Activated B cell treated with CpG ODN at 0.5 μM for 24 hours (primary cell): Measurements from ENCODE around the gene VN1R4. TPM values are rescaled to one million over a fixed set of nuclear protein-coding genes. Genes with fewer than 3 reads are reported as not detected.
"Not testable (repeated sequence)": the region's sequence is repeated elsewhere in the genome, so short reads cannot be mapped to it uniquely, and the experiment has no call there.

Experiments
- ATAC-seq: fragments of 200-7000 bp; cut with Tn5 transposase; one replicate; pipeline ENCODE4 v1.10.0; 2021; ENCODE audit warnings: low read depth, mild to moderate bottlenecking, moderate library complexity
- CTCF ChIA-PET: fragments of 350-600 bp; sonication (Branson Sonifier 250); formaldehyde crosslinking; loops from one replicate; lab custom pipeline; 2021; ENCODE audit warnings: antibody characterized with exemption; lab: Charles Lee
- POLR2A ChIA-PET: fragments of 350-600 bp; sonication (Branson Sonifier 250); formaldehyde crosslinking; loops from one replicate; lab custom pipeline; 2021; ENCODE audit warnings: antibody characterized with exemption; lab: Charles Lee
- DNase-seq: peaks from one replicate; pipeline ENCODE4 v3.0.0; 2022
- H3K27ac Mint-ChIP-seq: one replicate; pipeline ENCODE4 v1.8.0; 2020; ENCODE audit warnings: mixed read lengths
- H3K27me3 Mint-ChIP-seq: one replicate; pipeline ENCODE4 v1.8.0; 2021; ENCODE audit warnings: mixed read lengths
- H3K36me3 Mint-ChIP-seq: one replicate; pipeline ENCODE4 v1.8.0; 2021; ENCODE audit warnings: low read depth, mixed read lengths
- H3K4me1 Mint-ChIP-seq: one replicate; pipeline ENCODE4 v1.8.0; 2021; ENCODE audit warnings: mixed read lengths
- H3K4me3 Mint-ChIP-seq: one replicate; pipeline ENCODE4 v1.8.0; 2020; ENCODE audit warnings: mild to moderate bottlenecking, mixed read lengths
- H3K9me3 Mint-ChIP-seq: one replicate; pipeline ENCODE4 v1.8.0; 2020; ENCODE audit warnings: mixed read lengths
- intact Hi-C: fragments of 100-400 bp; cut with micrococcal nuclease; formaldehyde crosslinking; loops from one replicate; pipeline ENCODE4 v1.15.1; 2024
- total RNA-seq: library from RNA; stranded (reverse); gene quantifications from 2 replicates; pipeline ENCODE4 v1.2.3, GENCODE V29; 2022
- TF ChIP-seq, protein P1 (sequence below): fragments of 200-600 bp; IDR thresholded peaks from one replicate; pipeline ENCODE4 v1.8.0; 2022; ENCODE audit warnings: antibody characterized with exemption, mild to moderate bottlenecking

Gene VN1R4, protein sequence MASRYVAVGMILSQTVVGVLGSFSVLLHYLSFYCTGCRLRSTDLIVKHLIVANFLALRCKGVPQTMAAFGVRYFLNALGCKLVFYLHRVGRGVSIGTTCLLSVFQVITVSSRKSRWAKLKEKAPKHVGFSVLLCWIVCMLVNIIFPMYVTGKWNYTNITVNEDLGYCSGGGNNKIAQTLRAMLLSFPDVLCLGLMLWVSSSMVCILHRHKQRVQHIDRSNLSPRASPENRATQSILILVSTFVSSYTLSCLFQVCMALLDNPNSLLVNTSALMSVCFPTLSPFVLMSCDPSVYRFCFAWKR
- not detected in 2 replicates for total RNA-seq

DNA sequence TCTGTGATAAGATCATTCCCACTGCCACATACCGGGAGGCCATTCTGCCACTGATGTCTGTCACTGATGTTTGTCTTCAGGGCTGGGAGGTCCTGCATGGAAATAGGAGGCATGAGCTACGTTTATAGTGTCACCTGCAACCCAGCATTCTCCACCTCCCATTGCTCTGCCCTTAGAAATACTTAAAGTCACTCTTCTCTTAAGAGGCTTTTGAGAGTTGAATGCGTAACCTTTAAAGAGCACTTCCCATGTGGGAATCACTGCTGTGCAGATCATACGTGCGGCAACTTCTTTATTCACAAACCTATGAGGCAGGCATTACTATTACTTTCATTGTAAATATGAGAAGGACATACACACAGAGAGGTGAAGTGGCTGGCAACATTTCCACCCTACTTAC lies at the start of gene VN1R4:
Gene VN1R4 (minus strand): TSS at position 101 of the 400 bp plus-strand sequence. CDS start 58 bp downstream, at position 43.
- H3K27ac Mint-ChIP-seq, H3K27me3 Mint-ChIP-seq, CTCF ChIA-PET, DNase-seq, intact Hi-C loops, H3K36me3 Mint-ChIP-seq, ATAC-seq, H3K4me1 Mint-ChIP-seq, H3K4me3 Mint-ChIP-seq, POLR2A ChIA-PET: not testable (repeated sequence)
- peaks cover 33% of the 10 kb centered on the region for H3K9me3 Mint-ChIP-seq

DNA sequence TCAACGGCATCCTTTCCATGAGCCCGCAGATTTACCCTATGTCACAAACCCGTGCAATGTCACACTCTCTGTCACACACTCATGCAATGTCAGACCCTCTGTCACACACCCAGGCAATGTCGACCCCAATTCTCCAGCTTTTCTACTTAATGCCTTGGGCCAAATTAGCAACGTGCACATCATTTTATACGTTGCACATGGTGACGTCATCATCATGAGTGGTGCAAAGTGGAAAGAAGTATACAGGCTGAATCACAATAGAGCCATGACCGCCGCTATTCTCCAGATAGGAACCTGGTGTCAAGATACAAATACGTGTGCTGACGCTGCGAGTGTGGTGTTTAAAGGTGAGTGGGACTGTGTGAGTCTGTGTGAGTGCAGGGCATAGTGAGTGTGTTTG lies 44.4 kb upstream of the VN1R4 start:
- intact Hi-C loops = no loop called here
- Mint-ChIP-seq H3K36me3 (peaks cover 2% of the 10 kb centered on the region), H3K4me3 (no peak overlapping the region), H3K9me3 (peaks cover 20% of the 10 kb centered on the region), H3K27me3 (peaks cover 14% of the 10 kb centered on the region), H3K27ac (no peak overlapping the region), H3K4me1 (no peaks in the 10 kb centered on the region)
- ATAC-seq (no peak), DNase-seq (no peak)
- ChIA-PET POLR2A (no interaction called here), CTCF (interaction anchor here (0.6 kb wide), 1 partner anchor 113 kb away, joined by 3 read pairs; no protein-coding TSS in a partner anchor)
- TF ChIP-seq, protein P1, sequence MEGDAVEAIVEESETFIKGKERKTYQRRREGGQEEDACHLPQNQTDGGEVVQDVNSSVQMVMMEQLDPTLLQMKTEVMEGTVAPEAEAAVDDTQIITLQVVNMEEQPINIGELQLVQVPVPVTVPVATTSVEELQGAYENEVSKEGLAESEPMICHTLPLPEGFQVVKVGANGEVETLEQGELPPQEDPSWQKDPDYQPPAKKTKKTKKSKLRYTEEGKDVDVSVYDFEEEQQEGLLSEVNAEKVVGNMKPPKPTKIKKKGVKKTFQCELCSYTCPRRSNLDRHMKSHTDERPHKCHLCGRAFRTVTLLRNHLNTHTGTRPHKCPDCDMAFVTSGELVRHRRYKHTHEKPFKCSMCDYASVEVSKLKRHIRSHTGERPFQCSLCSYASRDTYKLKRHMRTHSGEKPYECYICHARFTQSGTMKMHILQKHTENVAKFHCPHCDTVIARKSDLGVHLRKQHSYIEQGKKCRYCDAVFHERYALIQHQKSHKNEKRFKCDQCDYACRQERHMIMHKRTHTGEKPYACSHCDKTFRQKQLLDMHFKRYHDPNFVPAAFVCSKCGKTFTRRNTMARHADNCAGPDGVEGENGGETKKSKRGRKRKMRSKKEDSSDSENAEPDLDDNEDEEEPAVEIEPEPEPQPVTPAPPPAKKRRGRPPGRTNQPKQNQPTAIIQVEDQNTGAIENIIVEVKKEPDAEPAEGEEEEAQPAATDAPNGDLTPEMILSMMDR = no peak

DNA sequence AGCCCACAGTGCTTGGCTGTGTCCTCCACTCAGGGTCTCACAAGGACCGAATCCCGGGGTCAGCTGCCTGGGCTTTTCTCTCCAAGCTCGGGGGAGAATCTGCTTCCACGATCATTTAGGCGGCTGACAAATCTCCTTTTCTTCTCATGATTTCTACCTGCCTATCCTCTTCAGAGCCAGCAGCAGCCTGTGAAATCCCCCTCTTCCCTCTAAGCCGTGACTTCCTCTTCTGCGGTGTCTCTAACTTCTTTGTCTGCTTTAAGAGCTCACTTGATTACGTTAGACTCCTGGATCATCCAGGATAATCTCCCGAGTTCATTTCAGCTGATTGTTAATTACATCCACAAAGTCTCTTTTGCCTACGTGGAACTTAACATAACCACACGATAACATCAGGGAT lies 43.5 kb upstream of the VN1R4 start:
- CTCF ChIA-PET = no interaction called here
- POLR2A ChIA-PET = no interaction called here
- no peak for DNase-seq
- TF ChIP-seq, protein P1 = no peak
- Mint-ChIP-seq H3K4me1 (no peaks in the 10 kb centered on the region), H3K9me3 (peaks cover 15% of the 10 kb centered on the region), H3K27me3 (peaks cover 22% of the 10 kb centered on the region), H3K27ac (no peak overlapping the region), H3K36me3 (peaks cover 5% of the 10 kb centered on the region), H3K4me3 (no peak overlapping the region)
- no peak for ATAC-seq
- intact Hi-C loops = no loop called here

DNA sequence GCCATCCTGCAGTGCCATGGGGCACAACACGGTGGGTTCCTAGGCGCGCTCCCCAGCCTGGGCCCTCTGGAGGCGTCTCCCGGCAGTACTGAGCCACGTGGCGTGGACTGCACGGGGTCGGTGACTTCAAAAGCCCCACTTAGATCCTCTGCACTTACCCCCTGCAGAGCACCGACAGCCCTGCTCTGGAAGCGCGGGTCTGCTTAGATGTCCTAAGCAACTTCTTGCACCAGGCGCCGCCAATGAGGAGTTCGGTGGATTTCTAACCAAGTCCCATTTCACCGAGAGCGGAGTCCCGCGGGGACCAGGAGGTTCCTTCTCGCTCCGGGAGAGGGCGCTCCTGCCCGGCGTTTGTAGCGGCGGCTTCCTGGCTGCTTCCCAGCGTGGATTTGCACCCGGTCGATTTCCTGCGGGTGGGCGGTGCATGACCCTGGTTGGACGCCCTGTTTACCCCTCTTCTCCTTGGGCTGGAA lies 40.9 kb upstream of the VN1R4 start:
- CTCF ChIA-PET = no interaction called here
- Mint-ChIP-seq H3K36me3 (peaks cover 5% of the 10 kb centered on the region), H3K4me3 (no peak overlapping the region), H3K27ac (no peak overlapping the region), H3K4me1 (no peaks in the 10 kb centered on the region), H3K9me3 (peaks cover 15% of the 10 kb centered on the region), H3K27me3 (peaks cover 23% of the 10 kb centered on the region)
- ATAC-seq (no peak), DNase-seq (no peak)
- TF ChIP-seq, protein P1 = no peak
- POLR2A ChIA-PET = no interaction called here
- intact Hi-C loops = no loop called here

DNA sequence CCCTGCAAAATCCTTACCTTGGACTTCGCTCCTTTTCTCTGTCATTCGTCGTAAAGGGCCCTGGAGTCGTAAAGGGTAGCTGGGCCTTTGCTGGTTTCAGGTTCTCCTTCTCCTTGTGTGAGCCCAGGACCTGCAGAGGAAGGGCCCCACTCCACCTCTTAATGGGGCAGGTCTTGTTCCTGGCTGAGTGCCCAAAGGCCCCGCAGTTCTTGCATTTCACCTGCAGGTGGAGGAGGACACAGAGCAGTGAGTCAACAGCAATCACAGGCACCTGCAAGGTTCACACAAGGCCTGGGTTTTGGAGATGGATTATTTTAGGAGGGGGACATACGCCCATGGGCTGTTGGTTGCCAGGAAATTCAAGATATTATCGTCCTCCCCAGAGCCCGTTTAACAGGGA lies 33.8 kb upstream of the VN1R4 start:
- peak; percentile 31 for ATAC-seq
- intact Hi-C loops, H3K27me3 Mint-ChIP-seq, H3K9me3 Mint-ChIP-seq, DNase-seq, H3K4me1 Mint-ChIP-seq, POLR2A ChIA-PET, CTCF ChIA-PET, H3K27ac Mint-ChIP-seq, H3K36me3 Mint-ChIP-seq, H3K4me3 Mint-ChIP-seq: not testable (repeated sequence)

DNA sequence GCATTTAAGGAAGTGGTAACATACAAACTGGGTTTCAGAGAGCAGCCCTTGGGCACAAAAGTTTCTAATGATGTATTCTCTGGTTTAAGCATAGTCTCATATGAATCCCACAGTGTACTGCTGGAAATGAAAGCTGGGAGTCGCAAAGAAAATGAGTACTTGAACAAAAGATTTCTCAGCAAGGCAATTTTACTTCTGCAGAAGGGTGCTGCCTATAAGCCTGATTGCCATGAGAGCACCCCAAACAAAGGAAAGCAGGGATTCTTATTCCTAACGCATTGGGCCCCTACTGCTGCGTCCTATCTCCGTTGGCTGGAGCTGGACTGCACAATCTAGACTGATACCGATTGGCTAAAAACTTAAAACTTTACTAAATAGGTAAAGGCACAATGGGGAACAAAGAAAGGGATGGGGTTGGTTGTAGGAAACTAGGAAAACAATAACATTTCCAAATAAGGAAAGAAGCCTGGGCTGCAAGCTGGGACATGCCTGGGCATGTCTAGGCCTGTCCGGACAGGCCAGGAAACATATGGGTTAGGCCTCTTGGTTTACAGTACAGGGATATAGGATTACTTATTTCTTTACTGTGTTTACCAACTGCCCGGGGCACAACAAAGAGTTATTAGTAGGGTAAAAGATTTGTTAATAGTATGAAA lies 27.4 kb upstream of the VN1R4 start:
- Mint-ChIP-seq H3K27ac (no peak overlapping the region), H3K36me3 (no peaks in the 10 kb centered on the region), H3K27me3 (no peaks in the 10 kb centered on the region), H3K9me3 (peaks cover 28% of the 10 kb centered on the region), H3K4me1 (no peaks in the 10 kb centered on the region), H3K4me3 (no peak overlapping the region)
- DNase-seq = no peak
- ChIA-PET CTCF (no interaction called here), POLR2A (no interaction called here)
- intact Hi-C loops = no loop called here
- ATAC-seq = no peak
- TF ChIP-seq, protein P1 = no peak
